ENCODE data around the gene LRRC53.
A peak's percentile ranks its signal among the peaks of the same experiment; 100 is the strongest.

GRCh38 chr1:74504125-74504932, 8.1 kb downstream of the LRRC53 start:
- TF ChIP-seq CTCF (IDR thresholded peaks at IDR 0.05) (peak in 2 of 4 experiments; percentile 36 to 47), EP300 (IDR thresholded peaks at IDR 0.05) (no peak), POLR2AphosphoS5 (IDR thresholded peaks at IDR 0.05) (no peak), POLR2A (IDR thresholded peaks at IDR 0.05) (no peak)
